ENCODE measurements around the gene LRP5.

Gene LRP5

DNA sequence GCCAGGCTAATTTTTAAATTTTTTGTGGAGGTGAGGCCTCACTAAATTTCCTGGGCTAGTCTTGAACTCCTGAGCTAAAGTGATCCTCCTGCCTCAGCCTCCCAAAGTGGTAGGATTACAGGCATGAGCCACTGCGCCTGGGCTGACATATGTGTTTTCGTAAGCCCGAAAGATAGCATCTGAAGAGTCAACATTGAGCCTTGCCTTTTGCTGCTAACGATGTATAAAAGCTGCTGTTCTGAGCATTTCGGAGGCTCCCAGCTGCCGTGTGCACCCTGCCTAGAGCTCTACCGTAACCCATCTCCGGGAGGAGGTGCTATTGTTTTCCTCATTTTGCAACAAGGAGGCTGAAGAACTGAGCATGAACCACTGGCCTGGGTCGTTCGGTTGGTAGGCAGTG is 130.0 kb downstream of the LRP5 start:
- Histone ChIP-seq H3K79me2 (ENCODE audit: insufficient read depth, low read length) (no peaks in the 10 kb centered on the region), H3K27me3 (ENCODE audit: low read length) (no peaks in the 10 kb centered on the region), H3K27ac (ENCODE audit: low read depth, low read length) (no peak overlapping the region), H3F3A (ENCODE audit: insufficient read depth) (no peaks in the 10 kb centered on the region), H3K36me3 (ENCODE audit: low read length) (no peaks in the 10 kb centered on the region), H3K9ac (ENCODE audit: low read length) (no peak overlapping the region), H3K4me2 (ENCODE audit: low read depth, low read length, poor library complexity, severe bottlenecking) (no peak overlapping the region), H3K4me3 (ENCODE audit: insufficient read depth, low read length, poor library complexity, severe bottlenecking) (no peak overlapping the region), H3K9me3 (ENCODE audit: insufficient read depth, low read length) (no peaks in the 10 kb centered on the region), H2AFZ (ENCODE audit: low read depth, low read length, severe bottlenecking) (no peak overlapping the region), H4K20me1 (ENCODE audit: low read depth, low read length) (no peaks in the 10 kb centered on the region), H3K9me2 (replicated peaks; ENCODE audit: insufficient read depth, low read length) (no peaks in the 10 kb centered on the region)
- TF ChIP-seq EZH2phosphoT487 (conservative IDR thresholded peaks at IDR 0.05; ENCODE audit: low read length): no peak
- TF ChIP-seq, protein P1, sequence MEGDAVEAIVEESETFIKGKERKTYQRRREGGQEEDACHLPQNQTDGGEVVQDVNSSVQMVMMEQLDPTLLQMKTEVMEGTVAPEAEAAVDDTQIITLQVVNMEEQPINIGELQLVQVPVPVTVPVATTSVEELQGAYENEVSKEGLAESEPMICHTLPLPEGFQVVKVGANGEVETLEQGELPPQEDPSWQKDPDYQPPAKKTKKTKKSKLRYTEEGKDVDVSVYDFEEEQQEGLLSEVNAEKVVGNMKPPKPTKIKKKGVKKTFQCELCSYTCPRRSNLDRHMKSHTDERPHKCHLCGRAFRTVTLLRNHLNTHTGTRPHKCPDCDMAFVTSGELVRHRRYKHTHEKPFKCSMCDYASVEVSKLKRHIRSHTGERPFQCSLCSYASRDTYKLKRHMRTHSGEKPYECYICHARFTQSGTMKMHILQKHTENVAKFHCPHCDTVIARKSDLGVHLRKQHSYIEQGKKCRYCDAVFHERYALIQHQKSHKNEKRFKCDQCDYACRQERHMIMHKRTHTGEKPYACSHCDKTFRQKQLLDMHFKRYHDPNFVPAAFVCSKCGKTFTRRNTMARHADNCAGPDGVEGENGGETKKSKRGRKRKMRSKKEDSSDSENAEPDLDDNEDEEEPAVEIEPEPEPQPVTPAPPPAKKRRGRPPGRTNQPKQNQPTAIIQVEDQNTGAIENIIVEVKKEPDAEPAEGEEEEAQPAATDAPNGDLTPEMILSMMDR (IDR thresholded peaks at IDR 0.05; ENCODE audit: insufficient read depth, low read length, poor library complexity, severe bottlenecking): no peak

DNA sequence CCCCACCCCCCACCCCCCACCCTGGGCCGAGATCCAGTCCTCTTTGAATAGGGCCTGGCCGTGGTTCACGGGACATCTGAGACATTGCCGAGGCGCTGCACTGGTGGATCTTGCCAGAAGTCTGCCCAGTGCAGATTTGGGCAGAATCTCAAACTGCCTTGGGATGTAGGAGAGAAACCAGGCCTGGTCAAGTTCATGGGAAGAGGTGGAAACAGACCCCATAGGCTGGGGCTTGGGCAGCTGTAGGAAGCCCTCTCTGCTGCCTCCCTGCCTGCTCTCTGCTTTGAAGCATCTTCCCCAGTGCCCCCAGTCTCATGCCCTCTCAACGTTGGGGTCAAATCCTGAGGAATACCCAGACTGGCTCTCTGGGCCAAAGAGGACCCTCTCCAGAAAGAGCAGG is 132.2 kb downstream of the LRP5 start:
- Histone ChIP-seq H2AFZ (ENCODE audit: low read depth, low read length, severe bottlenecking) (no peak overlapping the region), H3K4me2 (ENCODE audit: low read depth, low read length, poor library complexity, severe bottlenecking) (no peak overlapping the region), H4K20me1 (ENCODE audit: low read depth, low read length) (no peaks in the 10 kb centered on the region), H3K27ac (ENCODE audit: low read depth, low read length) (no peak overlapping the region), H3K4me3 (ENCODE audit: insufficient read depth, low read length, poor library complexity, severe bottlenecking) (no peak overlapping the region), H3K36me3 (ENCODE audit: low read length) (no peaks in the 10 kb centered on the region), H3K9me3 (ENCODE audit: insufficient read depth, low read length) (no peaks in the 10 kb centered on the region), H3K79me2 (ENCODE audit: insufficient read depth, low read length) (no peaks in the 10 kb centered on the region), H3F3A (ENCODE audit: insufficient read depth) (no peaks in the 10 kb centered on the region), H3K27me3 (ENCODE audit: low read length) (no peaks in the 10 kb centered on the region), H3K9ac (ENCODE audit: low read length) (no peak overlapping the region), H3K9me2 (replicated peaks; ENCODE audit: insufficient read depth, low read length) (no peaks in the 10 kb centered on the region)
- no peak for TF ChIP-seq EZH2phosphoT487 (conservative IDR thresholded peaks at IDR 0.05; ENCODE audit: low read length)
- TF ChIP-seq, protein P1 (IDR thresholded peaks at IDR 0.05; ENCODE audit: insufficient read depth, low read length, poor library complexity, severe bottlenecking): no peak

DNA sequence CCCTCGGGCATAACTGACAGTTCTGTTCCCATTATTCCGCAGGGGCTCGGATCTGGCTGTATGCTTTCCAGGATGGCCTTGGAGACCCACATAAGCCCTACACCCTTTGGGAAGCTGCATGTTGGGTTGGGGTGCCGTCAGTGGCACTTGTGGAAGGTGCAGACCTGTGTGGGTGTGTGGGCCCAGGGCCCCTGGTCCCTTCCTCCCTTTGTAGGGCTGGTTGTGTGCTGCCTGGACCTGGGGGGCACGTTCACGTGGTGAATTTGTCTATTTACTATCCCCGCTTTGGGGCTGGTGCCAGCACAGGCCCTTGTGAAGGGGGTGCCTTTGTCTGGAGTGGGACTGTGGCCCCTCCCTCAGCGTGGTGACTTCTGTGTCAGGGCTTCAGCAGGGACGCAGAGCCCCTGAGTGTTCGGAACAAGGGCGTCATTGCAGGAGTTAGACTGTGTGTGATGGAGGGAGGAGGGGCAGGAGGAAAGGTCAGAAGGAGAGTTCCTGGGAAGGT is 133.2 kb downstream of the LRP5 start:
- Histone ChIP-seq H3K9me3 (ENCODE audit: insufficient read depth, low read length) (no peaks in the 10 kb centered on the region), H3K9ac (ENCODE audit: low read length) (no peak overlapping the region), H3K36me3 (ENCODE audit: low read length) (no peaks in the 10 kb centered on the region), H2AFZ (ENCODE audit: low read depth, low read length, severe bottlenecking) (no peak overlapping the region), H3K27me3 (ENCODE audit: low read length) (no peaks in the 10 kb centered on the region), H3K79me2 (ENCODE audit: insufficient read depth, low read length) (no peaks in the 10 kb centered on the region), H3K27ac (ENCODE audit: low read depth, low read length) (no peak overlapping the region), H3K9me2 (replicated peaks; ENCODE audit: insufficient read depth, low read length) (no peaks in the 10 kb centered on the region), H4K20me1 (ENCODE audit: low read depth, low read length) (no peaks in the 10 kb centered on the region), H3K4me3 (ENCODE audit: insufficient read depth, low read length, poor library complexity, severe bottlenecking) (no peak overlapping the region), H3F3A (ENCODE audit: insufficient read depth) (no peaks in the 10 kb centered on the region), H3K4me2 (ENCODE audit: low read depth, low read length, poor library complexity, severe bottlenecking) (no peak overlapping the region)
- TF ChIP-seq, protein P1 (IDR thresholded peaks at IDR 0.05; ENCODE audit: insufficient read depth, low read length, poor library complexity, severe bottlenecking): no peak
- no peak for TF ChIP-seq EZH2phosphoT487 (conservative IDR thresholded peaks at IDR 0.05; ENCODE audit: low read length)
